ENCODE data around the gene CUL3.
A peak's percentile ranks its signal among the peaks of the same experiment; 100 is the strongest.
"Not testable (repeated sequence)": the region's sequence is repeated elsewhere in the genome, so short reads cannot be mapped to it uniquely, and the experiment has no call there.

CUL3 gene

DNA sequence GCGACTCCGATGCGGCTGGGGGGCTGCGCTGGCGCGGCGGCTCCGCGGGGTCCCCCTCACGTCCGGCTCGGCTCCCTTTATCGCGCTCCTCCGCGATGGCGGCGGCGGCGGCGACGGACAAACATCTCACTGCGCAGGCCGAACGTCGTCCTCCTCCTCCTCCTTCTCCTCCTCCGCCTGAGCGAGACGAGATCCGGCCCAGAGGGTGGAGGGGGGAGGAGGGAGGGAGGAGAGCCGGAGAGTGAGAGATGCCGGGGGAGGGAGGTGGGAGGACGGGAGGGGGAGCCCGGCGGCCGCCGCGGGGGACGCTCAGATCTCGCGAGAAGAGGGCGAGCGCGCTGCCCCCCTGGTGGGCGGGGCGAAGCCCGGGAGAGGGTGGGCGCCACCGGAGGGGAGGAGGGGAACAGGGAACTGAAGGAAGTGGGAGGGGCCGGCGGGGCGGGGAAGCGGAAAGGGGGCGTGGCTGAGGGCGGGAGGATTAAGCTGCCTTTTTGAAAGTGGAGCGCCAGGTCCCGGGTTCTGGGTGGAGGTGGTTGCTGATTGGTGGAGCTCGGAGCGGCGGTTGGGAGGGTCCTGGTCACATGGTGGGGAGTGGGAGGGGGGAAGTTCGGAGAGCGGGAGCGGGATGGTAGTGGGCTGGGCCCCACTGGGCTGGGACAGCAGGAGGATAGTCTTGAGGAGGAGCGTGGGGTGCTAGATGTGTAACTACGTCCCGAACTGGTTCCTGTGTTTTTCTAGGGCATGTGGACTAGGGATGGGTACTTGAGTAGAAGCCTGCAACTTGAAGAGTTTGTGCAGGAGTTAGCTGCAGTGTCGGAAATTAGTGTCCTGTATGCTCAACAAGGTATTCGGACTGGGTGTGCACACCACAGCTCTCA lies at the start of gene CUL3:
Gene CUL3 (minus strand): TSS at position 153 of the 878 bp plus-strand sequence. CDS start 354 bp downstream, outside the sequence.
- peak within 1 kb of the TSS; percentile 82 for H3K4me3 ChIP-seq (ENCODE audit: low read depth, low read length)

- no peak overlapping the region for H3K4me3 ChIP-seq (ENCODE audit: low read depth, low read length)
Measured at GRCh38 chr2:224630659-224631550, 45.7 kb upstream of the CUL3 start.

DNA sequence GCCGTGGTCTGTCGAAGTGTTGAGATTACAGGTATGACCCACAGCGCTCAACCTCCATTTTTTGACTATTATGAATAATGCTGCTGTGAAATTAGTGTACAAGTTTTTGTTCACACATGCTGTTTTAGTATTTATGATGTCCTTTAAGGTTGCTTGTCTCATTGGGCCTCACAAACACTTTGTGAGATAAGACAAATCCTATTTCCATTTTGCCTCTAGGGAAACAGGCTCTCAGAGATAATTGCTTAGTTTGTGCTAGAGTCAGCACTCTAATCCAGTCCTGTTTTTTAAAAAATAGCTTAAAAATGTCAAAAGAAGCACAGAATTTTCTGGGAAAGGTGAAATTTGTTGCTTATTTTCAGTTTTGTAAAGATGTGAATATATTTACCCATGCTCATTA lies 43.3 kb upstream of the CUL3 start:
- no peak overlapping the region for H3K4me3 ChIP-seq (ENCODE audit: low read depth, low read length)

DNA sequence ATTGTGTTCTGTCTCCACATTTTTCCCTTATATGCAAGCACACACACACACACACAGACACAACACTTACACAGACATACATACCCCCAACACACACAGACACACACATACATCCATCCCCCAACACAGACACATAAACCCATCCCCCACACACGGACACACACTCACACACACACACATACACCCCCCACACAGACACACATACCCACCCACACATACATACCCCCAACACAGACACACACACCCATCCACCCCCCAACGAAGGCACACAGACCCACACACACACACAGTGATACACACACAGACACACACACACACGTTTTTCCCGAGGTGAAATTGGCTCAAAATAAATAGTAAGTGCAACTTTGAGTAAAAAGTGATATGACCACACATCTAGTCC lies 41.6 kb upstream of the CUL3 start:
- no peak overlapping the region for H3K4me3 ChIP-seq (ENCODE audit: low read depth, low read length)

- no peak overlapping the region for H3K4me3 ChIP-seq (ENCODE audit: low read depth, low read length)
Measured at GRCh38 chr2:224613543-224614286, 28.6 kb upstream of the CUL3 start.

- no peak overlapping the region for H3K4me3 ChIP-seq (ENCODE audit: low read depth, low read length)
Measured at GRCh38 chr2:224612578-224612977, 27.4 kb upstream of the CUL3 start.

- no peak overlapping the region for H3K4me3 ChIP-seq (ENCODE audit: low read depth, low read length)
Measured at GRCh38 chr2:224611938-224612337, 26.8 kb upstream of the CUL3 start.

DNA sequence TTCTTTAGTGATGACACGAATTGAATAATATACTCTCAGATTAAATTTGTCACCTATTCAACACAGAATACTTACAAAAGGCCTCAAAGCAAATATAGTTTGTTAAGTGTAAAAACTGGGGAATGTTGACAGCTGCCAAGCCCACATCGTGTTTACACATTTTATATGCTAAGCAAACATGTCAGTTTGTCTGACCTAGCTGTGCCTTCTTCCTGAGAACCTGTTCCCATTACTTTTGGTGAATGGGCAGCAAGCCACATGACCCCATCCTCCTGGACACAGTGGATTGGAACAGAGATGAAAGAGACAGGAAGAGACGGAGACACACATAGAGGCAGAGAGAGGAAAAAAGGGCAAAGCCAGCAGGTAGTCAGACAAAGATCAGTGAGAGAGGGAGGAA lies 22.9 kb upstream of the CUL3 start:
- no peak overlapping the region for H3K4me3 ChIP-seq (ENCODE audit: low read depth, low read length)

DNA sequence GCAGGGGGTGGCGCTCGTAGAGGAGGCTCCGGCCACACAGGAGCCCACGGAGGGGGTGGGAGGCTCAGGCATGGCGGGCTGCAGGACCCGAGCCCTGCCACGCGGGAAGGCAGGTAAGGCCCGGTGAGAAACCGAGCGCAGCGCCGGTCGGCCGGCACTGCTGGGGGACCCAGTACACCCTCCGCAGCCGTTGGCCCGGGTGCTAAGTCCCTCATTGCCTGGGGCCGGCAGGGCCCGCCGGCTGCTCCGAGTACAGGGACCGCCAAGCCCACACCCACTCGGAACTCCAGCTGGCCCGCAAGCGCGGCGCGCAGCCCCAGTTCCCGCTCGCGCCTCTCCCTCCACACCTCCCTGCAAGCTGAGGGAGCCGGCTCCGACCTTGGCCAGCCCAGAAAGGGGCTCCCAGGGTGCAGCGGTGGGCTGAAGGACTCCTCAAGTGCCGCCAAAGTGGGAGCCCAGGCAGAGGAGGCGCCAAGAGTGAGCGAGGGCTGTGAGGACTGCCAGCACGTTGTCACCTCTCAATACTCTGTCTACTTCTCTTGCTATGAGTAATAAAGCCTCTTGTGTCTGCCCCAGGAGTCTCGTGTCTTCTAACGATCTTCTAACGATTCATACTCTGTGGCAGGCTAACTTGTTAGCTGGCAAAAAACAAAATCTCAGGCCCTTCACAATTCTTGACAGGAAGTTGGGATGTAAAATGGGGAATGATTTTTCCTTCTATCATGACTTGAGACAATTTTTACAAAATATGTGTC lies 18.8 kb upstream of the CUL3 start:
- H3K4me3 ChIP-seq (ENCODE audit: low read depth, low read length) = not testable (repeated sequence)

GRCh38 chr2:224602778-224603375 lies 17.7 kb upstream of the CUL3 start:
- not testable (repeated sequence) for H3K4me3 ChIP-seq (ENCODE audit: low read depth, low read length)

DNA sequence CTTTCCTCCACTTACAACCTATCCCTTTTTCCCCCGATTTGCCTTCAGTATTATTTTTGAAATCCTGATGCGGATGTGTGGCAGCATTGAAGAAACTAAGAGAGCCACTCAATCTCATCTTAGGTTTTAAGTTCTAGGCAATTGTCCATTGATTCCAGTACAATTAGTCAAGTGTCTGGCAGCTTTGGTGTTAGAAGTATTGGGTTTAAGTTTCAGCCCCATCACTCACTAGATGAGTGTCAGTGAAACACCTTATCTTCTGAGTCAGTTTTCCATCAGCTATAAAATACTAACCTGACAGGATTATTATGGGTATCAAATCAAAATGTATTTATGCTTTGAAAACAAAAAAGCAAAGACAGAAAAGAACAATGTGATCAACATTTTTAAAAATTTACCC lies 16.8 kb upstream of the CUL3 start:
- no peak overlapping the region for H3K4me3 ChIP-seq (ENCODE audit: low read depth, low read length)

DNA sequence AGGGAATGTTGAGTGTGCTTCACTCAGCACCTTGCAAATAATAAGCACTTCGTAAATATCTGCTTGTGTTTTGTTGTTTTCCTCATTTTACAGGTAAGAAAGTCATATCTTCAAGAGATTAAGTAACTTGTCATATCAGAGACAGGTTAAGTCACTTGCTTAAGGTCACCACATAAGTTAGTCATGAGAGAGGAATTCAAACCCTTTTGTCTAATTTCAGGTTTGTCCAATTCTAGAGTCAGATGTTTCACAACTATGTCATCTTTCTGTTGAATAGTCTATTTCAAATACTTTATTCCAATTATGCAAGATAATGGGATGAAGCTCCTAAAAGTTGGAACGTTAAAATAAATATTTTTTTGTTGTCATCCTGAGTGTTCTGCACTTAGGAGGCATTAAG lies 13.5 kb upstream of the CUL3 start:
- no peak overlapping the region for H3K4me3 ChIP-seq (ENCODE audit: low read depth, low read length)

- H3K4me3 ChIP-seq (ENCODE audit: low read depth, low read length) = no peak overlapping the region
Measured at GRCh38 chr2:224596289-224596688, 11.1 kb upstream of the CUL3 start.

DNA sequence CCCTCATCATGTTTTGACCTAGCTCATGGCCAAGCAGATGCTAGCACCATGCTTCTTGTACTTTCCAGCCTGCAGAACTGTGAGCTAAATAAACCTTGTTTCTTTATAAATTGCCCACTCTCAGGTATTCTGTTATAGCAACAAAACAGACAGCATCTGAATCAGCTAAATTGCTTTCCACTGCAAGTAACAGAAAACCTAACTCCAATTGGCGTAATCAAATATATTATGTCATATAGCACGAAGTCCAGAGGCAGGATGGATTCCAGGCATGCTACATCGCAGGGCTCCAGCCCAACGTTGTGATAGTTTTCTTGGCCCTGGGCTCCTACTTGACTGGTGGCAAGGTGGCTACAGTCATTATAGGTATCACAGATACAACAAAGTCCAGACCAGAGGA lies 10.4 kb upstream of the CUL3 start:
- no peak overlapping the region for H3K4me3 ChIP-seq (ENCODE audit: low read depth, low read length)

GRCh38 chr2:224594840-224595239 lies 9.7 kb upstream of the CUL3 start:
- H3K4me3 ChIP-seq (ENCODE audit: low read depth, low read length) = no peak overlapping the region

GRCh38 chr2:224591220-224591619 lies 6.1 kb upstream of the CUL3 start:
- no peak overlapping the region for H3K4me3 ChIP-seq (ENCODE audit: low read depth, low read length)

GRCh38 chr2:224586127-224586695 lies 1.0 kb upstream of the CUL3 start:
- H3K4me3 ChIP-seq (ENCODE audit: low read depth, low read length) = peak overlapping the region; percentile 82

- peak overlapping the region; percentile 63 for H3K4me3 ChIP-seq (ENCODE audit: low read depth, low read length)
Measured at GRCh38 chr2:224584785-224585210, 365 bp downstream of the CUL3 start.

- H3K4me3 ChIP-seq (ENCODE audit: low read depth, low read length) = peak overlapping the region; percentile 63
Measured at GRCh38 chr2:224584111-224584784, 915 bp downstream of the CUL3 start.
